Cerebellar nuclear complex (tissue), 1 donor: ENCODE measurements around the gene GALNT9.
"Not testable (repeated sequence)": the region's sequence is repeated elsewhere in the genome, so short reads cannot be mapped to it uniquely, and the experiment has no call there.

Source experiments
- DNase-seq, 2 experiments: peaks; one replicate each; lab custom pipeline; 2025; lab: John Stamatoyannopoulos, UW

GALNT9 gene

DNA sequence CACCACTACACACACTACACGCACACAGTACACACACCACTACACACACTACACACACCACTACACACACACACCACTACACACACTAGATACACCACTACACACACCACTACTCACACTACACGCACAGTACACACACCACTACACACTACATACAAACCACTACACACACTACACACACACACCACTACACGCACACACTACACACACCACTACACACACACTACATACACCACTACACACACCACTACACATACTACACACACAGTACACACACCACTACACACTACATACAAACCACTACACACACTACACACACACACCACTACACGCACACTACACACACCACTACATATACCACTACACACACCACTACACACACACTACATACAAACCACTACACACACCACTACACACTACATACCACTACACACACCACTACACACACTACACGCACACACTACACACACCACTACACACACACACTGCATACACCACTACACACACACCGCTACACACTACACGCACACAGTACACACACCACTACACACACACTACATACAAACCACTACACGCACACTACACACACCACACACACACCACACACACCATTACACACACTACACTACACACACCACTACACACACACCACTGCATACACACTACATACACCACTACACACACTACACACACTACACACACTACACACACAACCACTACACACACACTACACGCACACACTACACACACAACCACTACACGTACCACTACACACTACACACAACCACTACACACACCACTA lies 173.4 kb downstream of the GALNT9 start:
- no peak for DNase-seq

DNA sequence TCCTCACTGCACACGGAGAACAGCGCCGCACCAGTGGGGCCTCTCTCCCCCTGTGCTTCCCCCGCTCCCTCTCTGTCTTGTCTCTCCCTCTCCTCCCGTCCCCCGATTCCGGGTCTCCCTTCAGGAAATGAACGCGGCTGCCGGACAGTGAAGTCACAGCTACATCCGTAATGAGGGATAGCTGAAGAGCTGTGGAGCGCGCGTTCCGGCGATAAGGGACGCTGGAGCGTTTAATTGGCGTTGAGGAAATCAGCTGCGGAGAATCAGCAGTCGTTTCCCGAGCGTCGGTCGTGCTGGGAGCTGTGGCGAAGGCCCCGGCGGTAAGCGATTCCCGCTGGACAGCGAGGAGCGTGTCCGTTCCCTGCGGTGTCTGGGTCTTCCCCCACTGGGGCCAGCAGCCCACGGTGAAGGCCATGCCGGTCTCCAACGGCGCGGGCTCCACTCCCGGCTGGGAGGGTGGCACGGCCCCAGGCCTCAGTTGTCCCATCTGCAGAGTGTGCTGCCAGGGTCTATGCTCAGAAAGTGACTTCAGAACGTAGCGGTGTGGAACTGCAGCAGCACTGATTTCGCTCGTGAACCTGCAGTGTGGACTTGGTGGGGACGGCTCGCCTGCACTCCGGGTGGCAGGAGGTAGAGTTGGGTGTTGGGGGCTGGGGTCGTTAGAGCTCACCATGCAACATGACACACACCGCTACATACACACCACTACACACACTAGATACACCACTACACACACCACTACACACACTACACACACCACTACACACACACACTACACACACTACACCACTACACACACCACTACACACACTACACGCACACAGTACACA lies 174.2 kb downstream of the GALNT9 start:
- DNase-seq, result no peak

DNA sequence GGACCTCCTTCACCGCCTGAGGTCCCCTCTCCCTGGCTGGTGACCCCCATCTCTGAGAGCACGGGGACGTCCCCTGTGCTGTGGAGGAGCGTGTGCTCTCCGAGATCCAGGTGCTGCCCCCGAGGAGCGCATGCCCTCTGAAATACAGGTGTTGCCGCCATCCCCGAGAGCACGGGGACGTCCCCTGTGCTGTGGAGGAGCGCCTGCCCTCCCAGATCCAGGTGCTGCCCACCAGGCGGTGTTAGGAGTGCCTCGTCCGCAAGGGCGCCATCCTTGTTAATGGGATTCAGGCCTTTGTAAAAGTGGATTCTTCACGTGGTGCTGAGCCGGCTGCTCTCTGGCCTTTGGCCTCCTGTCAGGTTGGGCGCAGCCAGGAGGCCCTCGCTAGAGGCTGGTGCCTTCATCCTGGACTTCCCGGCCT lies 175.0 kb downstream of the GALNT9 start:
- no peak for DNase-seq

DNA sequence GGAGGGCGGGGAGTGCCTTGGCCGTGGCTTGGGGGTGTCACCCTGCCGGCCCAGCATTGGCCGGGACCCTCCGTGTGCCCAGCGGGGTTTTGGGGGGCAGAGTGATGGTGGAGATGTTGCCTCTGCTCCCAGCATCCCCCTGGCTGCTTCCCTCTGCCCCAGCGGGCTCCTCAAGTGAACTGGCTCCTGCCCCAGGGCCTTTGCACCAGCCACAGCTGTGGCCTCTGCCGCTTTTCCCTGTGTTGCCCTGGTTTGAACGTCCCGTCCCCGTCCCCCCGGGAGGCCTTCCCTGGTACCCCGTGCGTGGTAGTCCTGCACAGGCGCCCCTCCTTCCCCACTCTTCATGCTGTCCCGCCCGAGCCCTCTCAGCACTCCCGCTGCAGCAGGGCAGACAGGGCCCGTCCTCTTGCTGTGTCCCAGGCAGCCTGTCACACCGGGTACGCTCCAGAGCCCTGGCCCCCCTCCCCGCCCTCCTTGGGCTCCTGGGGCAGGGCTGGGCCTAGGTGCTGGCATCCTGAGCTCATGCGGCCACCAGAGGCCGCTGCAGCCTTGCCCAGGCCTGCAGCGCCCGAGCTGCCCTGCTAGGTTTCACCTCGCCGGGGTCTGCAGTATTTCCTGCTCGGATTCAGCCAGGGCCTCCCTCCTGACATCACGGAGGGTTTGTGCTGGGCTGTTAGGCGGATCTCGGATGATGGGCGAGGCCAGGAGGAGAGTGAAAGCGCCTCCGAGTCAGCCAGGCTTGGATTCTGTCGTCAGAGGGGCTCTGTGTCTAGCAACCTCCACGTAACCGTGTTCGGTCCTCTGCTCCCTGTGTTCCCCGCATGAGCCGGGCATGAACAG lies 175.7 kb downstream of the GALNT9 start:
- DNase-seq, result peak in 1 of 2 experiments; percentile 25

DNA sequence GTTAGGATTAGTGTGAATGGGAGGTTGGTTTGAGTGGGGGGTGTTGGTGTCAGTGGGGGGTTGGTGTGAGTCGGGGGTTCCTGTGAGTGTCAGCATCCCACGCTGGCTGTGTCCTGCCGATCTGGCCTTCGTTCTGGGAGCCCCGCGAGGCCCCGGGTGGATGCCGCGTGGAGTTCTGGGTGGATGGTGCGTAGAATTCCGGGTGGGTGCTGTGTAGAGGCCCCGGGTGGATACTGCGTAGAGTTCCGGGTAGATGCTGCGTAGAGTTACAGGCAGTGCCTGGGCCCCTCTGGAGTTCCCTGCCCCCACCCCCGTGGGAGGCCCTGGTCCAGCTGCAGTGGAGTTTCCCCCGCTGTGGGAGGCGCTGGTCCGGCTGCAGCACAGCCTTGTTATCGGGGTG lies 176.4 kb downstream of the GALNT9 start:
- DNase-seq, result no peak

DNA sequence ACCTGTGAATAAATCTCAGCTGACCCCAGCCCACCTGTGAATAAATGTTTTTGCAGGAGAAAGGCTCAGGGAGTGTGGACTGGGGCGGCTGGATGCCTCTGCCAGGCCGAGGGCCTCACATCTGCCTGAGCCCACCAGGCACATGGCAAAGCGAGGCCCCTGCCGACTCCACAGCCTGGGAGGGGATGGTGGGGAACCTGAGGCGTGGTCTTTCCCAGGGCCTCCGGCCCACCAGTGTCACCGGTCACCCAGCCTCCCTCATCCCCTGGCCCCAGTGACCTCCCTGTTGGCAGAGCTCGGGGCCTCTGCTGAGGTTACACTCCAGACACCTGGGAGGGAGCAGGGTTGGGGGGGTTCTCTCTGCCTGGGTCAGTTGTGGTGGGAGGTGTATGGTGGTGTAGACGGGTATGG lies 177.0 kb downstream of the GALNT9 start:
- no peak for DNase-seq

DNA sequence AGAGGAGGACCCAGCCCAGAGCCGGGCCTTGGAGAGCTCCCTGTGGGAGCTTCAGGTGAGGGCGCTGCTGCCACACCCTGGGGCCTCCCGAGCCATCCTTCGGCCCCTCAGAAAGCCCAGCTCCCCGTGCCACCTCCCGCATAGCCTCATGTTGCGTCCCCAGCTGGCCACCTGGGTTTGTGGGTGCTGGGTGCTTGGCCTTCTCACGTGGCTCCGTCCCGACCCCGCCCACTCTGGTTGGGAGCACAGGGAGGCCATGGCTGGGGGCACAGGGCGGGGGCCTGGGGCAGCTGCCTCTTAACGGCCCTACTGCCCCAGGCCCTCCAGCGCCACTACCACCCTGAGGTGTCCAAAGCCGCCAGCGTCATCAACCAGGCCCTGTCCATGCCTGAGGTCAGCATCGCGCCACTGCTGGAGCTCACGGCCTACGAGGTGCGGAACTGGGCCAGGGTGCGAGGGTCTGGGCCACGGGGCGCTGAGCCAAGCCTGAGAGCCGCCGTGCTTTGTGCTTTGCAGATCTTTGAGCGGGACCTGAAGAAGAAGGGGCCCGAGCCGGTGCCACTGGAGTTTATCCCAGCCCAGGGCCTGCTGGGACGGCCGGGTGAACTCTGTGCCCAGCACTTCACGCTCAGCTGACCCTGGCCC lies 177.5 kb downstream of the GALNT9 start:
- DNase-seq, result no peak

DNA sequence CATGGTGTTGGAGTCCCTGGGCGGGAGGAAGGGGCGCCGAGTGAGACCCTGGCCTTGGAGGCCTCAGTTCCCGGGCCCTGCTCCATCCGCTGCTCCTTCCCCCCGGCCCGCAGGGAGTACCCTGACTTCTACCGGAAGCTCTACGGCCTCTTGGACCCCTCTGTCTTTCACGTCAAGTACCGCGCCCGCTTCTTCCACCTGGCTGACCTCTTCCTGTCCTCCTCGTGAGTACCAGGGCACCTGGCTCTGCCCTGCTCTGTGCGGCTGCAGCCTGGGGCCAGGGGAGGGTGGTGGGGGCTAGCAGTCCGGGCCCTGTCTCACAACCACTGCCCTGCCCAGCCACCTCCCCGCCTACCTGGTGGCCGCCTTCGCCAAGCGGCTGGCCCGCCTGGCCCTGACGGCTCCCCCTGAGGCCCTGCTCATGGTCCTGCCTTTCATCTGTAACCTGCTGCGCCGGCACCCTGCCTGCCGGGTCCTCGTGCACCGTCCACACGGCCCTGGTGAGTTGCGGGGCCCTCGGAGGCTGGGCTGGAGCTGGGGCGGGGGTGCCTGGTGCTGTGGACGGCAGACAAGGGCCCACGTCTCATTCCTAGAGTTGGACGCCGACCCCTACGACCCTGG lies 178.1 kb downstream of the GALNT9 start:
- no peak for DNase-seq

DNA sequence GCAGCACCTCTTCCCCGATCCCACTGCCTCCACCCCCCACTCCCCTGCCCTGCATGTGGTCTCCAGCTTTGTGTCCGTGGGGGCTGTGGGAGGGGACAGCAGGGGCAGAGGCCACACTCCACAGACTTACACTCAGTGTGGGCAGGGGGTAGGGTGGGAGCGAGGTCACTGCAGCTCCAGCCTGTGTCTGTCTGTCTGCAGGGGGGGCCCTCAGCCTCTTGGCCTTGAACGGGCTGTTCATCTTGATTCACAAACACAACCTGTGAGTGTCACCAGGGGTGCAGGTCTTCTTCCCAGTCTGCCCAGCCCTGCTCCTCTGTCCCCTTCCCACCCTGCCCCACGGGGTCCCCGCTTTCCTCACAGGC lies 178.6 kb downstream of the GALNT9 start:
- DNase-seq, result no peak

DNA sequence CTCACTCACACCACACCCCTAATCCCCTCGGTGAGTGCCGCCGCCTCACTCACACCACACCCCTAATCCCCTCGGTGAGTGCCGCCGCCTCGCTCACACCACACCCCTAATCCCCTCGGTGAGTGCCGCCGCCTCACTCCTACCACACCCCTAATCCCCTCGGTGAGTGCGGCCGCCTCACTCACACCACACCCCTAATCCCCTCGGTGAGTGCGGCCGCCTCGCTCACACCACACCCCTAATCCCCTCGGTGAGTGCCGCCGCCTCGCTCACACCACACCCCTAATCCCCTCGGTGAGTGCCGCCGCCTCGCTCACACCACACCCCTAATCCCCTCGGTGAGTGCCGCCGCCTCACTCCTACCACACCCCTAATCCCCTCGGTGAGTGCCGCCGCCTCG lies 179.9 kb downstream of the GALNT9 start:
- not testable (repeated sequence) for DNase-seq

DNA sequence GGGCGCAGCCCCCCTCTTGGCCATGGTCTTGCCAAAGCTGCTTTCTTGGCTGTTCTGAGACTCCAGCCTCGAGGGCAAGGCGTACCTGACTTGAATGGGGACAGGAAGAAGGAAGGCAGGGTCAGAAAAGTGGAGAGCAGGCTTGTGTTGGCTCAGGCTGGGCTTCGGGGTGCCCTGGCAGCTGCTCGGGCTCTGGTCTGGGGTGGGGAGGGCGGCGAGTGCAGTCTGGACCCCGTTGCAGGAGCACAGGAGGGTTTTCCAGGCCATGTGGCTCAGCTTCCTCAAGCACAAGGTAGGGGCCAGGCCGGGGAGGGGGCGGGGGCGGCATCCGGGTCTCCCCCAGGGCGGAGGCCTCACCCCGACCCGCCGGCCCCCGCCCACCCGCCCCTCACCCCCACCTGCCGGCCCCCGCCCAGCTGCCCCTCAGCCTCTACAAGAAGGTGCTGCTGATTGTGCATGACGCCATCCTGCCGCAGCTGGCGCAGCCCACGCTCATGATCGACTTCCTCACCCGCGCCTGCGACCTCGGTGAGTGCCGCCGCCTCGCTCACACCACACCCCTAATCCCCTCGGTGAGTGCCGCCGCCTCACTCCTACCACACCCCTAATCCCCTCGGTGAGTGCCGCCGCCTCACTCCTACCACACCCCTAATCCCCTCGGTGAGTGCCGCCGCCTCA lies 180.9 kb downstream of the GALNT9 start:
- no peak for DNase-seq

DNA sequence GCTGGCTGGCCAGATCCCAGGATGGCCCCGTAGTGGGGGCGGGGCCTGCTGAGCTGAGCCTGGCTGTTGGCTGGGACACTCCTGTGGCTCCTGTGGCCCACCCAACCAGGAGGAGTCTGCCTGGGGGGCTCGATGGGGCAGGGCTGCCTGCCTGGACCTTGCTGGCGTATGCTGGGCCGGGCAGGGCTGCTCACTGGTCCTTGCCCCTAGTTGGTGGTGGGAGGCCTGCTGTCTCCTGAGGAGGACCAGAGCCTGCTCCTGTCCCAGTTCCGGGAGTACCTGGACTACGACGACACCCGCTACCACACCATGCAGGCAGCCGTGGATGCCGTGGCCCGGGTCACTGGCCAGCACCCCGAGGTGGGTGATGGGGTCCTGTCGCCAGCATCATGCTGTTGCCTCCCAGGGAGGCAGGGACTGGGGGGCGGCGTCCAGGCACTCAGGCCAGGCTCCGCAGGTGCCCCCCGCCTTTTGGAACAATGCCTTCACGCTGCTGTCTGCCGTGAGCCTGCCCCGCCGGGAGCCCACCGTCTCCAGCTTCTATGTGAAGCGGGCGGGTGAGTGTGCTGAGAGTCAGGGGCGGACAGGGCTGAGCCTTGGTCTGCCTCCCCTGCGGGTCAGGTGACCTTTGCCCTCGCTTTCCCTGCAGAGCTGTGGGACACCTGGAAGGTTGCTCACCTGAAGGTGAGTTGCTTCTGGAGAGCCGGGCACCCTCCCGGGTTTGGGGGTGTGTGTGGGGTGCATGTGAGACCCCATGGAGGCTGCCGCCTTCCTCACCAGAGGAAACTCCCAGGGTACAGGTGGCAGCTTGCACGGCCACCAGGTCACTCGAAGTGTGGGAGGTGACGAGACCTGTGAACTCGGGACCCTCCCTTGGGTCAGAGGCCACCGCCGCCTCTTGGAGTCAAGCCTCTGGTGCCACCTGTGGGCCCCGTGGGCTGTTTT lies 181.7 kb downstream of the GALNT9 start:
- DNase-seq, result no peak

DNA sequence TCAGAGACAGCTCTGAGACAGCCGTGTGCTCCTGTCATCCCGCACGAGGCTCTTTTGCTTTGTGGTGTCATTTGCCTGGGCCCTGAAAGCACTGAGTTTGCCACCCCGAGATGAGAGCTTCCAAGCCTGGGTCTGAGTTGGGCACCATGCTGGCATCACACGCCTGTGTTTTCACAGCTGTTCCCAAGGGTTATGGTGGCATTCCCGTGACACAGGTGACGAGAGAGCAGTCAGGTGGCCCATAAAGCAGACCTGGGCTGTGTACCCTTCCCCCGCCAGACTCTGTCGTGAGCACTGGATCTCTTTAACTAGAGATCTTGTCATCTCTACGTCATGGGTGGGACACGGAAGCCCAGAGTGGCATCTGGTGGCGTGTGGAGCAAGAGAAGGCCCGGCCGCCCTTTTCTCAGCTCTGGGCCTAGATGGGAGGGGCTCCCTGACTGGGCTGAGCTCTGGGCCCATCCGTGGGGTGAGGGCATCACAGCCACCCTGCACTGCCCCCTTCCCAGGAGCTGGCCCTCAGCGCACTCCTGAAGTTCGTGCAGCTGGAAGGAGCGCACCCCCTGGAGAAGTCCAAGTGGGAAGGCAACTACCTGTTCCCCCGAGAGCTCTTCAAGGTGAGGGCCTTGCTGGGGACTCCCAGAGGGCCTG lies 182.5 kb downstream of the GALNT9 start:
- DNase-seq, result no peak
